HEK293 (cell line): ENCODE results near the gene CCDC61.

Source experiments
- CTCF ChIA-PET: fragments of 350-600 bp; formaldehyde crosslinking; extraction: SDS; loops from one replicate; lab custom pipeline; 2021; ENCODE audit warnings: antibody characterized with exemption; lab: Yijun Ruan, JAX
- POLR2A ChIA-PET: fragments of 300-600 bp; formaldehyde crosslinking; extraction: SDS; loops from one replicate; lab custom pipeline; 2020; ENCODE audit warnings: antibody characterized with exemption, inconsistent platforms; lab: Yijun Ruan, JAX
- H3K27ac ChIP-seq: fragments of 200-500 bp; sonication (Bioruptor generic); 2 replicates; pipeline ENCODE4 v1.5.1; 2014; ENCODE audit warnings: low read depth, low read length, control low read depth, inconsistent platforms; ENCODE audit errors: extremely low read depth
- H3K36me3 ChIP-seq, 2 experiments: fragments of 200-500 bp in 1 of 2; sonication (Bioruptor generic) in 1 of 2; 1 replicate in 1 of 2; 2 replicates in 1 of 2; pipeline ENCODE4 v1.5.1; 2014 to 2017; ENCODE audit warnings: inconsistent platforms in 2 of 2, low read length in 2 of 2; ENCODE audit not compliant: control insufficient read depth in 2 of 2, insufficient read depth in 1 of 2
- H3K4me1 ChIP-seq: fragments of 200-500 bp; sonication (Bioruptor generic); 2 replicates; pipeline ENCODE4 v1.5.1; 2014; ENCODE audit warnings: mild to moderate bottlenecking, low read length, inconsistent platforms; ENCODE audit not compliant: control insufficient read depth, insufficient read depth
- H3K4me3 ChIP-seq: 2 replicates; pipeline ENCODE4 v1.5.1; 2011; ENCODE audit warnings: low read depth, mild to moderate bottlenecking, control low read depth, low read length, moderate library complexity
- H3K9me3 ChIP-seq: fragments of 200-500 bp; sonication (Bioruptor generic); 2 replicates; pipeline ENCODE4 v1.5.1; 2014; ENCODE audit warnings: low read depth, low read length, inconsistent platforms; ENCODE audit not compliant: control insufficient read depth, insufficient read depth
- KLF9 ChIP-seq: fragments of 450-650 bp; formaldehyde crosslinking; IDR thresholded peaks from 2 replicates; pipeline ENCODE4 v1.5.1; 2016; ENCODE audit warnings: missing biosample characterization, missing genetic modification characterization, low read depth
- SP7 ChIP-seq: fragments of 450-650 bp; formaldehyde crosslinking; IDR thresholded peaks from 2 replicates; pipeline ENCODE4 v1.5.1; 2016; ENCODE audit warnings: missing biosample characterization, missing genetic modification characterization
- ZBTB48 ChIP-seq: fragments of 450-650 bp; formaldehyde crosslinking; IDR thresholded peaks from 2 replicates; pipeline ENCODE4 v1.5.1; 2016; ENCODE audit warnings: missing biosample characterization, missing genetic modification characterization
- ZBTB7A ChIP-seq: fragments of 450-650 bp; formaldehyde crosslinking; IDR thresholded peaks from 2 replicates; pipeline ENCODE4 v1.5.1; 2016; ENCODE audit warnings: low read depth, missing biosample characterization, missing genetic modification characterization
- ZNF112 ChIP-seq: fragments of 450-650 bp; formaldehyde crosslinking; IDR thresholded peaks from 2 replicates; pipeline ENCODE4 v1.5.0; 2017; ENCODE audit warnings: missing biosample characterization, missing genetic modification characterization
- ZNF132 ChIP-seq: fragments of 450-650 bp; formaldehyde crosslinking; IDR thresholded peaks from 2 replicates; pipeline ENCODE4 v1.5.1; 2017; ENCODE audit warnings: missing biosample characterization, missing genetic modification characterization, borderline replicate concordance
- ZNF202 ChIP-seq: fragments of 450-650 bp; formaldehyde crosslinking; IDR thresholded peaks from 2 replicates; pipeline ENCODE4 v1.5.1; 2016; ENCODE audit warnings: missing biosample characterization, missing genetic modification characterization, borderline replicate concordance
- ZNF292 ChIP-seq: fragments of 450-650 bp; formaldehyde crosslinking; IDR thresholded peaks from 2 replicates; pipeline ENCODE4 v1.5.1; 2016; ENCODE audit warnings: low read depth, missing biosample characterization, missing genetic modification characterization, borderline replicate concordance
- ZNF341 ChIP-seq: fragments of 450-650 bp; formaldehyde crosslinking; IDR thresholded peaks from 2 replicates; pipeline ENCODE4; 2016; ENCODE audit warnings: low read depth, missing biosample characterization, missing genetic modification characterization
- ZNF350 ChIP-seq: fragments of 450-650 bp; formaldehyde crosslinking; IDR thresholded peaks from 2 replicates; pipeline ENCODE4 v1.5.0; 2017; ENCODE audit warnings: missing biosample characterization, mild to moderate bottlenecking, missing genetic modification characterization
- ZNF366 ChIP-seq: fragments of 450-650 bp; formaldehyde crosslinking; conservative IDR thresholded peaks from 2 replicates; pipeline ENCODE4 v1.5.1; 2016; ENCODE audit warnings: missing biosample characterization, missing genetic modification characterization
- ZNF394 ChIP-seq: fragments of 450-650 bp; formaldehyde crosslinking; IDR thresholded peaks from 2 replicates; pipeline ENCODE4 v1.5.1; 2016; ENCODE audit warnings: missing biosample characterization, missing genetic modification characterization, mild to moderate bottlenecking, moderate library complexity, borderline replicate concordance
- ZNF404 ChIP-seq: fragments of 450-650 bp; formaldehyde crosslinking; IDR thresholded peaks from 2 replicates; pipeline ENCODE4 v1.5.1; 2017; ENCODE audit warnings: missing biosample characterization, missing genetic modification characterization
- ZNF561 ChIP-seq: fragments of 450-650 bp; IDR thresholded peaks from 2 replicates; pipeline ENCODE4 v1.5.1; 2018; ENCODE audit warnings: missing biosample characterization, missing genetic modification characterization, borderline replicate concordance
- ZNF571 ChIP-seq: fragments of 450-650 bp; formaldehyde crosslinking; IDR thresholded peaks from 2 replicates; pipeline ENCODE4 v1.5.0; 2017; ENCODE audit warnings: missing biosample characterization, missing genetic modification characterization
- ZNF701 ChIP-seq: fragments of 450-650 bp; formaldehyde crosslinking; IDR thresholded peaks from 2 replicates; pipeline ENCODE4 v1.5.1; 2016; ENCODE audit warnings: missing biosample characterization, missing genetic modification characterization
- ZNF747 ChIP-seq: fragments of 450-650 bp; formaldehyde crosslinking; IDR thresholded peaks from 2 replicates; pipeline ENCODE4 v1.5.1; 2016; ENCODE audit warnings: missing biosample characterization, missing genetic modification characterization
- ZXDB ChIP-seq: fragments of 450-650 bp; formaldehyde crosslinking; IDR thresholded peaks from 2 replicates; pipeline ENCODE4 v1.5.1; 2016; ENCODE audit warnings: missing biosample characterization, missing genetic modification characterization
- TF ChIP-seq, protein P1 (sequence below): IDR thresholded peaks from 2 replicates; pipeline ENCODE4 v1.6.1; 2011; ENCODE audit warnings: mild to moderate bottlenecking, low read depth, low read length, borderline replicate concordance
- TF ChIP-seq, protein P2 (sequence below): fragments of 450-650 bp; formaldehyde crosslinking; IDR thresholded peaks from 2 replicates; pipeline ENCODE4 v1.5.1; 2017; ENCODE audit warnings: missing biosample characterization, missing genetic modification characterization
- TF ChIP-seq, protein P3 (sequence below): fragments of 450-650 bp; formaldehyde crosslinking; IDR thresholded peaks from 2 replicates; pipeline ENCODE4 v1.5.1; 2016; ENCODE audit warnings: missing biosample characterization, missing genetic modification characterization

The CCDC61 gene

DNA sequence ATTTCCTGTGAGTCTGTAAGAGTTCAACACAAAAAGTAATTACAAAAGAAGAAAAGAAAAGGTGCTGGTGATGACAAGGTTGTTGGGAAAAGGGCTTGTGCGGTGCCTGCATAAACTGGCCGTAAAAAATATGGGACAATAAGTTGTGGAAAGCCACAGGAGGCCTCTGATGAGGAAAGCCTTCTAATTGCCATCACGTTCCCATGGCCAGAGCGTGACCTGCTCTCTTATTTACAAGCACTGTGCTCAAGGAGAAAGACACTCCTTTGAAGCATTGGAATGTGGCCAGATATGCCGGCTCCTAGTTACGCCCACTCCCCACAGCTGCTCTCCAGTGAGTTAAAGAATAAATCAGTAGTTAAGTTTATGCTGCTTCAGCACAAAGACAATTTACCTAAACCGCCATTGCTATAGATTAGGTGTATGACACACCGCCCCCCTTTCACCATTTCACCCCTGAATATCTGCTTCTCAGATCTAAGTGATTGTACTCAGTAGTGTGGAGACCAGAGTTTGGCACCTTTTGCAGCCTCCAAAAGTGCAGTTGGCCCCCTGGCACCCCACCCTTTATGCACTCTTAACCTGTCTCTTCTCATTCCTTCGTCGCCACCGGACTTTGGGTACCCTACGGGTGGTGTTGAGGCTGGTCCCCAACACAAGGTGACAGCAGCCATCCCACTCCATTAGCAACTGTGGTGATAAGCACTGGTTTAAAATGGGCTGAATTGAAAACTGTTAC lies 35.7 kb downstream of the CCDC61 start:
- TF ChIP-seq SP7 (tag by site-specific recombination), result peak; percentile 73
- TF ChIP-seq ZBTB48 (tag by site-specific recombination), result no peak
- no peak for TF ChIP-seq KLF9 (tag by site-specific recombination)
- TF ChIP-seq ZNF341 (tag by site-specific recombination), result no peak
- TF ChIP-seq ZNF292, result no peak
- TF ChIP-seq ZNF747 (tag by site-specific recombination), result no peak
- TF ChIP-seq, all 188 proteins: peak for 1
- ChIA-PET POLR2A (no interaction called here), CTCF (interaction anchor here (0.7 to 21.8 kb wide), 4 partner anchors 33 to 235 kb away, joined by 3 to 625 read pairs (median 38); no protein-coding TSS in a partner anchor)
- Histone ChIP-seq H3K36me3 (peaks cover 0 to 5% of the 10 kb centered on the region in 2 experiments; a peak in 1 of 3 replicates), H3K27ac (no peak overlapping the region), H3K4me3 (no peak overlapping the region), H3K4me1 (peaks cover 8% of the 10 kb centered on the region; the same call in 1 of the 2 replicates), H3K9me3 (no peaks in the 10 kb centered on the region; the same call in 1 of the 2 replicates)

- POLR2A ChIA-PET, result interaction anchor here (1.5 kb wide), 1 partner anchor 9 kb away, joined by 4 read pairs; the partner anchor contains the start of gene IGFL4
- Histone ChIP-seq H3K27ac (no peak overlapping the region), H3K4me1 (peaks cover 8% of the 10 kb centered on the region; the same call in 1 of the 2 replicates), H3K4me3 (no peak overlapping the region), H3K9me3 (no peaks in the 10 kb centered on the region), H3K36me3 (no peaks in the 10 kb centered on the region)
- CTCF ChIA-PET, result interaction anchor here (0.6 to 21.8 kb wide), 5 partner anchors 32 to 233 kb away, joined by 3 to 625 read pairs (median 3); no protein-coding TSS in a partner anchor
- no peak for TF ChIP-seq ZXDB (tag by site-specific recombination)
- TF ChIP-seq ZNF132 (tag by site-specific recombination), result no peak
- TF ChIP-seq ZNF404, result no peak
- no peak for TF ChIP-seq ZNF366
- TF ChIP-seq ZNF112 (tag by site-specific recombination), result no peak
- TF ChIP-seq ZNF394, result no peak
- no peak for TF ChIP-seq ZNF350
- TF ChIP-seq, protein P1, sequence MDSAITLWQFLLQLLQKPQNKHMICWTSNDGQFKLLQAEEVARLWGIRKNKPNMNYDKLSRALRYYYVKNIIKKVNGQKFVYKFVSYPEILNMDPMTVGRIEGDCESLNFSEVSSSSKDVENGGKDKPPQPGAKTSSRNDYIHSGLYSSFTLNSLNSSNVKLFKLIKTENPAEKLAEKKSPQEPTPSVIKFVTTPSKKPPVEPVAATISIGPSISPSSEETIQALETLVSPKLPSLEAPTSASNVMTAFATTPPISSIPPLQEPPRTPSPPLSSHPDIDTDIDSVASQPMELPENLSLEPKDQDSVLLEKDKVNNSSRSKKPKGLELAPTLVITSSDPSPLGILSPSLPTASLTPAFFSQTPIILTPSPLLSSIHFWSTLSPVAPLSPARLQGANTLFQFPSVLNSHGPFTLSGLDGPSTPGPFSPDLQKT, result no peak
- no peak for TF ChIP-seq ZNF561 (tag by site-specific recombination)
- TF ChIP-seq, protein P2, sequence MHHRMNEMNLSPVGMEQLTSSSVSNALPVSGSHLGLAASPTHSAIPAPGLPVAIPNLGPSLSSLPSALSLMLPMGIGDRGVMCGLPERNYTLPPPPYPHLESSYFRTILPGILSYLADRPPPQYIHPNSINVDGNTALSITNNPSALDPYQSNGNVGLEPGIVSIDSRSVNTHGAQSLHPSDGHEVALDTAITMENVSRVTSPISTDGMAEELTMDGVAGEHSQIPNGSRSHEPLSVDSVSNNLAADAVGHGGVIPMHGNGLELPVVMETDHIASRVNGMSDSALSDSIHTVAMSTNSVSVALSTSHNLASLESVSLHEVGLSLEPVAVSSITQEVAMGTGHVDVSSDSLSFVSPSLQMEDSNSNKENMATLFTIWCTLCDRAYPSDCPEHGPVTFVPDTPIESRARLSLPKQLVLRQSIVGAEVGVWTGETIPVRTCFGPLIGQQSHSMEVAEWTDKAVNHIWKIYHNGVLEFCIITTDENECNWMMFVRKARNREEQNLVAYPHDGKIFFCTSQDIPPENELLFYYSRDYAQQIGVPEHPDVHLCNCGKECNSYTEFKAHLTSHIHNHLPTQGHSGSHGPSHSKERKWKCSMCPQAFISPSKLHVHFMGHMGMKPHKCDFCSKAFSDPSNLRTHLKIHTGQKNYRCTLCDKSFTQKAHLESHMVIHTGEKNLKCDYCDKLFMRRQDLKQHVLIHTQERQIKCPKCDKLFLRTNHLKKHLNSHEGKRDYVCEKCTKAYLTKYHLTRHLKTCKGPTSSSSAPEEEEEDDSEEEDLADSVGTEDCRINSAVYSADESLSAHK (tag by site-specific recombination), result no peak
- TF ChIP-seq, protein P3, sequence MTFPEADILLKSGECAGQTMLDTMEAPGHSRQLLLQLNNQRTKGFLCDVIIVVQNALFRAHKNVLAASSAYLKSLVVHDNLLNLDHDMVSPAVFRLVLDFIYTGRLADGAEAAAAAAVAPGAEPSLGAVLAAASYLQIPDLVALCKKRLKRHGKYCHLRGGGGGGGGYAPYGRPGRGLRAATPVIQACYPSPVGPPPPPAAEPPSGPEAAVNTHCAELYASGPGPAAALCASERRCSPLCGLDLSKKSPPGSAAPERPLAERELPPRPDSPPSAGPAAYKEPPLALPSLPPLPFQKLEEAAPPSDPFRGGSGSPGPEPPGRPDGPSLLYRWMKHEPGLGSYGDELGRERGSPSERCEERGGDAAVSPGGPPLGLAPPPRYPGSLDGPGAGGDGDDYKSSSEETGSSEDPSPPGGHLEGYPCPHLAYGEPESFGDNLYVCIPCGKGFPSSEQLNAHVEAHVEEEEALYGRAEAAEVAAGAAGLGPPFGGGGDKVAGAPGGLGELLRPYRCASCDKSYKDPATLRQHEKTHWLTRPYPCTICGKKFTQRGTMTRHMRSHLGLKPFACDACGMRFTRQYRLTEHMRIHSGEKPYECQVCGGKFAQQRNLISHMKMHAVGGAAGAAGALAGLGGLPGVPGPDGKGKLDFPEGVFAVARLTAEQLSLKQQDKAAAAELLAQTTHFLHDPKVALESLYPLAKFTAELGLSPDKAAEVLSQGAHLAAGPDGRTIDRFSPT (tag by site-specific recombination), result no peak
- no peak for TF ChIP-seq ZNF571
- no peak for TF ChIP-seq ZNF292
- TF ChIP-seq ZNF202 (tag by site-specific recombination), result no peak
- TF ChIP-seq ZBTB7A (tag by site-specific recombination), result no peak
- TF ChIP-seq ZNF701 (tag by site-specific recombination), result no peak
These were observed 36.7 kb downstream of the CCDC61 start for GRCh38 chr19:46031781-46032596.
